ENCODE data around the gene GFRA1.

The GFRA1 gene

DNA sequence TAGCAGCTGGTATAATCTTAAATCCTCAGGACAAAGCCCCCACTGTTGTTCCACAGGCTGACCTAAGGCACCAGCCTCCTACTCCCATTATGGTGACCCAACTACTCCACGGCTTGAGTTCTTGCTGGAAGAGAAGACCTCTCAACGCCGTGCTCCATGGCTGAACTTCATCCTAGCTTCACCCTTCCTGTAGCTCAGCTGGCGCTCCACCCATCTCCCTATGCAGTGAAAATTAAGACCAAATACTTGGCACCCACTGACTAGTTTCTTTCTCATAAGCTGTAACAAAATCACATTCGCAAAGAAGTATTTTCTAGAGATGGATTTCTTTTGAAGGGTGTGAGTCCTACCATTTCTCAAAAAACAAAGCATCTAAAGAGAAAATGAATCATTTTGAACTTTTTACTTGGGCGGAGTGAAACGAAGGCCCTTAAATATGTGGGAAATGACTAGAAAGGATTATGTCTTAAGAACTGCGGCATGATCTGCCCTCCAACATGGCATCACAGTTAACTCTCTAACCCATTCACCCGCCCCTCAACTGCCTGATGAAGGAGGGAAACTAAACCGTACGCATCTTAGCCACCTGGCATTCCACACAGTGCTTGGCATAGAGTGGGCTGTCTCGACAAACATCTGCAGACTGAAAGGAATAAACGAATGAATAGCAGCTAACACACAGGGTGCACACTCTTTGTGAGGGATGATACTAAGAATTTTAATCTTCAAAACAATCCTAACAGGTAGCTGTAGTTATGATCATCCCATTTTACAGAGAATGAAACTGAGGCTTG, 32.7 kb downstream of the GFRA1 start:
- no peak for DNase-seq

- no peak for DNase-seq
Observed at GRCh38 chr10:116239229-116239628, 33.8 kb downstream of the GFRA1 start.

DNA sequence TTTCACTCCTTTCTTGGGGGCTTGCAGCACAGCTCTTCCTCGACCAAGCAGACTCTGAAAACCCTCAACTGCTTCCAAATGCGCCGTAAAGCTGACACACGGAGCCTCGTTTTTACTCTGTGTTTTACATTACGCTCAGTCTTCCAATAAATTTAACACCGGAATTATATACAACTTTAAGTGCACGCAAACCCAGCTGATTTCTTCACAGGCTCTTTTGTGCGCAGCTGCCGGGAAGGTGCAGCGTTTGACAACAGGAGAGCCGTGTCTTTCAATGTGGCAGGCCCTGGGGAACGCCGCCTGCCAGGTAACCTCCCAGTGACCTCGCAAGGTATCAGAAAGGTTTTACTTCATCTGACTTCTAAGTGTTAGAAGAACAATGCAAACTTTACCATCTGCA, 35.0 kb downstream of the GFRA1 start:
- DNase-seq, result no peak

GRCh38 chr10:116237260-116237659, 35.7 kb downstream of the GFRA1 start:
- peak; percentile 23 for DNase-seq

- DNase-seq, result no peak
Observed at GRCh38 chr10:116233230-116233629, 39.8 kb downstream of the GFRA1 start.

DNA sequence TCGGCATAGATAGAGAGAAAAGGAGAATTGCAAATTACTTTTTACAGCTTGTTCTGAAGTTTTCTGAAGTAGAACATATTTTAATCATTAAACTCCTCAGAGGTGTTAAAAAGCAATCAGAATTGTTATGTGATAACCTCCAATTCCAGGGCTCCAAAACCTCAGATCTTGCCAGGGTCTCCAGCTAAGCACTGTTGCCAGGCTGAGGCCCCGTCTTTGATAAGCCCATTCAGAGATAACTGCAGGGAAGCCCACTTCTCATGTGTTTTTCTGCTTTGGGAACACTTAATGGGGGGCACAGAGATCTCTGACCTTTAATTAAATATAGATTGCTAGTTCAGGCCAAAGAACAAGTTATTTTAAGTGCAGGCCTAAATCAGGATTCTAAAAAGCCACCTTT, 40.4 kb downstream of the GFRA1 start:
- DNase-seq, result no peak

DNA sequence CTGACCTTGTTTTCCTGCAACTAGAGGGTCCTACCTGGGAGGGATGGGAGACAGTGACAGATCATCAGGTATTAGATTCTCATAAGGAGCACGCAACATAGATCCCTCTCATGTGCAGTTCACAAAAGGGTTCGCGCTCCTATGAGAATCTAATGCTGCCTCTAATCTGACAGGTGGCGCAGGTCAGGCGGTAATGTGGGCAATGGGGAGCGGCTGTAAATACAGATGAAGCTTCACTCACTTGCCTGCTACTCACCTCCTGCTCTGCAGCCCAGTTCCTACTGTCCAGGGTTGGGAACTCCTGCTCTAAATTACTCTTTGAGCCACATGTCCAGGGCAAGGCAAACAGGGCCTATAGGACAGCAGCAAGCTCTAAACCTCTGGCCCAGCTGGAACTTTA, 46.2 kb downstream of the GFRA1 start:
- DNase-seq, result no peak

DNA sequence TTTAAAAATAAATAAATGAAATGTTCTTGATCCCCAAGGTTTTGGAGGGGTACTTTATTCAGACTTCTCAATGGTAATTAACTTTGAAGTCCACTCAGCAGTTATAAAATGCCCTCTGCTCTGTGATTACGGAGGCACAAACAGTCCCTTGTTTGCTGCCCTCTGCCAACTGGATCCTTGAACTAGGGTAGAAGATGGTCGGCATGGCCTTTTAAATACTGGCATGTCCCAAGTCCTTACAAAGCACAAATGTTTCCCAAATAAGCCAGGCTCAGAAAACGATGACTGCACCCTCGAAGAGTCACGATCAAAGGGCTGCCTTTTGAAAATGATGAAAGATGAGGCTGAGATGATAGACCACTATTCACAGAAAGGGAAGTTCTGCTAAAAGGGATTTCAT, 47.0 kb downstream of the GFRA1 start:
- DNase-seq, result no peak

GRCh38 chr10:116223289-116223688, 49.7 kb downstream of the GFRA1 start:
- no peak for DNase-seq

DNA sequence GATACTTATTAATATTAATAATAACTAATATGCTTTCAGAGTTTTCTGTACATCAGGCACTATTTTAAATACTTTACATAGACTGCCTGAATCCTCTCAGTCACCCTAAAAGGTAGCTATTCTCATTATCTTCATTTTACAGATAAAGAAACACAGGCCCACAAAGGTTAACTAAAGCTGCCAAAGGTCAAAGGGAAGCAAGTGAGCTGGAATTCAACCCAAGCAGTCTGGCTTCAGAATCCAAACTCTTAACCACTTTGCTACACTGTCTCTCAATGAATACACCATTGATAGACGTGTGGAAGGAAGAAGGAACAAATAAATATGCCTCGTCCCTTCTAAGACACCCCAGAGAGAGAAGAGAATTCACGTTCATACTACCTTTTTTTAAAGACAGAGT, 52.0 kb downstream of the GFRA1 start:
- DNase-seq, result no peak

- no peak for DNase-seq
Observed at GRCh38 chr10:116216676-116217075, 56.3 kb downstream of the GFRA1 start.

- no peak for DNase-seq
Observed at GRCh38 chr10:116215651-116216050, 57.4 kb downstream of the GFRA1 start.

GRCh38 chr10:116211682-116212081, 61.3 kb downstream of the GFRA1 start:
- DNase-seq, result no peak

GRCh38 chr10:116210588-116211346, 62.2 kb downstream of the GFRA1 start:
- DNase-seq, result no peak

DNA sequence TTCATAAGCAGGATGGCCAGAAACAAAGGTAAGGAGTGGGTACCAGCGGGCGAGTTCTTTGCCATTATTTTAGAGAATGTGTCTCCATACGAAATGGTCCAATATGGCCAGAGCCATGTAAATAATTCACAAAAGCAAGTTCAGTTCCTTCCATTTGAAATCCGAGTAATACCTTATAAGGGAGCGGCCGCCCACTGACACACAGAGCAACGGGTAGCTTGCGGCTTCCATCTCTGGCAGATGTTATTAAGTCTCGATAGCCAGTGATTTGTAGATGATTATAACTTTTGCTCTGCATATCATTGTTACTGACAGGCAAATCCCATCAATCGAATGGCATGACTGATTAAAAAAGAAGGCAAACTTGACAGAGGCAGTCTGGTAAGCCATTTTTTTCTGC, 63.2 kb downstream of the GFRA1 start:
- DNase-seq, result no peak

- no peak for DNase-seq
Observed at GRCh38 chr10:116208956-116209567, 63.9 kb downstream of the GFRA1 start.

DNA sequence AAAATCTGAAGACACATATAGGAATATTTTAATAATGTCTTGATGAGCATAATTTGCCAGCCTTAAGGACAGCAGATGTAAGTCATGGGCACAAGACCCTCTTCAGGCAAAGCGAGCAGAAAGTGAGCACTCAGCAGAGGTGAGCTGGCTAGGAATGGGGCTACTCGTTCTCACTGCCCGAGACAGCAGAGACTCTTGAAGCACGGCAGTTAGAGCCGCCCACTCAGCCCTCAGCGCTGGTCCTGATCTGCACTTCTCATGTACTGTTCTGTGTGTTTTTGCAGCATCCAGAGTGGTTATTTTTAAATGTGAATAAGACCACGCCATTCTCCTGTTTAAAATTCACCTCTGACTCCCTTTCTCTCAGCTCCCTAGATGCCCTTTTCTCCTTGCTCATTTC, 65.3 kb downstream of the GFRA1 start:
- DNase-seq, result no peak

DNA sequence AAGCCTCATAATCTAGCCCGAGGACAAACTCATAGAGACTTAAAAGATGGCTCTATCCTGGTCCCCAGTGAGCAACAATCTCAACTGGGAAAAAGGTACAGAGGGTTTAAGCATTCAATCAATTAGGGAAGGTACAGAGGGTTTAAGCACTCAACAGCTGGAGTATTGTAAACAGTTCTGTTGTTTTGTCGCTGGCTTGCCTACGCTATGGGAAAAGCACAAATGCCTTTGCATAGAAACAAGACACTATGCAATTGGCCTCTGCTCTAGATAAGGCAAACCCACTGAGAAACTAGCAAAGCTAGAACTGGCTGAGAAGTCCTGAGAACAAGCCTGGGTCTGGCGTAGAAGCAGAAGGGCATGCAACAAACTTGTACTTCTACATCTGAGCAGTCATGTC, 69.3 kb downstream of the GFRA1 start:
- DNase-seq, result no peak

- DNase-seq, result no peak
Observed at GRCh38 chr10:116201670-116202430, 71.2 kb downstream of the GFRA1 start.

- DNase-seq, result no peak
Observed at GRCh38 chr10:116201011-116201410, 72.0 kb downstream of the GFRA1 start.

- no peak for DNase-seq
Observed at GRCh38 chr10:116198676-116199035, 74.3 kb downstream of the GFRA1 start.

DNA sequence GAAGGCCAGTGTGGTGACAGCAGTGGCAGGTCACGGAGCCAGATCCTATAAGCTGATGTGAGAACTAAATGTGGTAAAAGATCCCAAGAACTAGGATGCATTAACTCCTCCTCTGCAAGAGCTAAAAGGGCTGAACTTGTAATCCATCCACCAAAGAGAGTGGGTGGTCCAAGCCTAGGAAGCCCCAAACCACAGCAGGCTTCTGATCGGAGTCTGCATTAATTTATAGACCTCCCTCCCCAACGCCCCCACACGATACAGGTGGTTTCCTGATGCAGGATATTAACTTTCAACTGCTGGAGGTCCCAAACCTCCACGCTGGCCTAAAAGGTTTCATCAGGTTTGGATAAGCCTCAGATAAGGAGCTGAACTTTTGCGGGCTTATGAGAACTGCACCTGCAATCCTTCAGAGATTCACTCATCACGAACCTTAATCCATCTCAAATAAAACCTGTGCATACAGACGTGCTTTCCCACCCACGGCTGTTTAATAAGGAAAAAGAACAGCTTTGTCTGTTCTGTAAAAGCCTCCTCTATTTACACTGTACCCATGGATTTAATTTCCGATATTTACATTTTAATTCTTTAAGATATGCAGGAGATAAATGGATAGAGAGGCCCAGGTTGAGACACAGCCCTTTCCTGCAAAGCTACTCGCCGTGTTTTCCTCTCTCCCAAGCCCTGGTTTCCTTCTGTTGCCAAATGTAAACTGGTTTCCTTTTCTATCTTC, 74.9 kb downstream of the GFRA1 start:
- DNase-seq, result no peak

DNA sequence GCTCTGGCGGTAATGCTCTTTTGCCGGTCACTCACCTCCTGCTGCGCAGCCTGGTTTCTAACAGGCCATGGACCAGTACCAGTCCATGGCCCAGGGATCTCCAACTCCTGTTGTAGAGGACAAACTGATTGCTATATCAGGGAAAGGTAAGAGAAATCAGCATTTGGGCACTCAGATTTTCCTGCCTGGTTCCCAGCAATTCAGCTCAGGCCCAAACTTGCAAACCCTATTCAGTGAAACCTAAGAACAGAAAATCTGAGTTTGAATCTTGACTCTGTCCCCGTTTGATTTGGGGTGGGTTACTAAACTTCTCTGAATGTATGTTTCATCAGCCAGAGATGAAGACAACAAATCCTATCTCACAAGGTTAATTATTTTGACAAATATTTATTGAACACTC, 77.4 kb downstream of the GFRA1 start:
- DNase-seq, result no peak

Measured in NCI-H1105 treated with DMSO at 0.1 percent for 48 hours (cell line).